B cell (primary cell): ENCODE data around the gene CACNA2D3.

Source experiments
- EZH2 ChIP-seq: IDR thresholded peaks from 2 replicates; pipeline ENCODE4 v1.6.1; 2012; ENCODE audit warnings: borderline replicate concordance, low read depth, mild to moderate bottlenecking, moderate library complexity, low read length; ENCODE audit not compliant: insufficient read depth, poor library complexity, severe bottlenecking
- TF ChIP-seq, protein P1 (sequence below): fragments of 200-600 bp; IDR thresholded peaks from one replicate; pipeline ENCODE4 v1.8.0; 2022; ENCODE audit warnings: antibody characterized with exemption, mild to moderate bottlenecking

DNA sequence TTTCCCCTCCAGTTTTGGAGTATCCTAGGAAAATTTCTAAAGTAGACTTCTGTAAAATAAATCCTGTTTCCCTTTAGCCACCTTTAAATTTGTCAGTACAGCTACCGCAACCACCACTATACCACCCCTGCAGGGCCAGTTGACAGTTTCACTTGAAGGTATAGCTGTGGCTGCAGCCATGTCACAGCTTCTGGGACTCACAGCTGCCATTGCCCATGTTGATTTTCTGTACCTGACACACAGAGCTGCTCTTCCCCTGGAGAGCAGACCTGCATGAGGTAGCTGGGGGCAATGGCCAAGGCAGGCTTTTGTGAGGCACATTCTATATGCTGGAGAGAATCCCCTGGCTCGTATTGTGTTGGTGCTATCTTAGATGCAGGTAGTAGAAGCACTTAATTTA, 460.1 kb downstream of the CACNA2D3 start:
- TF ChIP-seq, protein P1, sequence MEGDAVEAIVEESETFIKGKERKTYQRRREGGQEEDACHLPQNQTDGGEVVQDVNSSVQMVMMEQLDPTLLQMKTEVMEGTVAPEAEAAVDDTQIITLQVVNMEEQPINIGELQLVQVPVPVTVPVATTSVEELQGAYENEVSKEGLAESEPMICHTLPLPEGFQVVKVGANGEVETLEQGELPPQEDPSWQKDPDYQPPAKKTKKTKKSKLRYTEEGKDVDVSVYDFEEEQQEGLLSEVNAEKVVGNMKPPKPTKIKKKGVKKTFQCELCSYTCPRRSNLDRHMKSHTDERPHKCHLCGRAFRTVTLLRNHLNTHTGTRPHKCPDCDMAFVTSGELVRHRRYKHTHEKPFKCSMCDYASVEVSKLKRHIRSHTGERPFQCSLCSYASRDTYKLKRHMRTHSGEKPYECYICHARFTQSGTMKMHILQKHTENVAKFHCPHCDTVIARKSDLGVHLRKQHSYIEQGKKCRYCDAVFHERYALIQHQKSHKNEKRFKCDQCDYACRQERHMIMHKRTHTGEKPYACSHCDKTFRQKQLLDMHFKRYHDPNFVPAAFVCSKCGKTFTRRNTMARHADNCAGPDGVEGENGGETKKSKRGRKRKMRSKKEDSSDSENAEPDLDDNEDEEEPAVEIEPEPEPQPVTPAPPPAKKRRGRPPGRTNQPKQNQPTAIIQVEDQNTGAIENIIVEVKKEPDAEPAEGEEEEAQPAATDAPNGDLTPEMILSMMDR: no peak
- no peak for TF ChIP-seq EZH2
